Mononuclear cell (primary cell): ENCODE data around the gene SSR1. TPM values are rescaled to one million over a fixed set of nuclear protein-coding genes. Genes with fewer than 3 reads are reported as not detected.

ENCODE experiments used
- H3K27me3 ChIP-seq: 2 replicates; pipeline ENCODE4 v1.6.0; 2011; ENCODE audit warnings: low read length, control low read depth; ENCODE audit not compliant: insufficient read depth
- H3K4me1 ChIP-seq: 2 replicates; pipeline ENCODE4 v1.5.1; 2011; ENCODE audit warnings: mild to moderate bottlenecking, low read length, control low read depth; ENCODE audit not compliant: insufficient read depth
- H3K4me3 ChIP-seq: 2 replicates; pipeline ENCODE4 v1.5.1; 2011; ENCODE audit warnings: mild to moderate bottlenecking, low read length, moderate library complexity
- H3K9me3 ChIP-seq: 2 replicates; pipeline ENCODE4 v1.5.1; 2011; ENCODE audit warnings: low read depth, mild to moderate bottlenecking, control low read depth, low read length
- total RNA-seq: library from RNA; depleted of rRNA; stranded (reverse); fragments of >200 nt; gene quantifications from one replicate; pipeline ENCODE4 v1.2.3, GENCODE V29; 2012

SSR1 gene
- total RNA-seq, 1 donor: 74.5 TPM

GRCh38 chr6:7234547-7234946, 78.5 kb downstream of the SSR1 start:
- Histone ChIP-seq H3K9me3 (no peaks in the 10 kb centered on the region), H3K27me3 (no peaks in the 10 kb centered on the region), H3K4me1 (peaks cover 12% of the 10 kb centered on the region), H3K4me3 (no peak overlapping the region)

- H3K9me3 ChIP-seq: no peaks in the 10 kb centered on the region
- peaks cover 8% of the 10 kb centered on the region for H3K4me1 ChIP-seq
- no peaks in the 10 kb centered on the region for H3K27me3 ChIP-seq
- no peak overlapping the region for H3K4me3 ChIP-seq
These were observed 80.6 kb downstream of the SSR1 start for GRCh38 chr6:7232351-7232750.

GRCh38 chr6:7230956-7231713, 81.9 kb downstream of the SSR1 start:
- Histone ChIP-seq H3K4me1 (peaks cover 6% of the 10 kb centered on the region), H3K9me3 (no peaks in the 10 kb centered on the region), H3K27me3 (no peaks in the 10 kb centered on the region), H3K4me3 (no peak overlapping the region)

GRCh38 chr6:7230327-7230691, 82.7 kb downstream of the SSR1 start:
- no peak overlapping the region for H3K4me3 ChIP-seq
- no peaks in the 10 kb centered on the region for H3K27me3 ChIP-seq
- H3K9me3 ChIP-seq: no peaks in the 10 kb centered on the region

GRCh38 chr6:7229376-7230326, 83.3 kb downstream of the SSR1 start:
- no peak overlapping the region for H3K4me3 ChIP-seq

More at GRCh38 chr6:7230327-7230691, 82.7 kb downstream of the SSR1 start:
- no peaks in the 10 kb centered on the region for H3K4me1 ChIP-seq

GRCh38 chr6:7228662-7229375, 84.2 kb downstream of the SSR1 start:
- Histone ChIP-seq H3K4me3 (no peak overlapping the region), H3K27me3 (no peaks in the 10 kb centered on the region), H3K9me3 (no peaks in the 10 kb centered on the region), H3K4me1 (peaks cover 11% of the 10 kb centered on the region)

More at GRCh38 chr6:7229376-7230326, 83.3 kb downstream of the SSR1 start:
- Histone ChIP-seq H3K9me3 (no peaks in the 10 kb centered on the region), H3K27me3 (no peaks in the 10 kb centered on the region), H3K4me1 (peaks cover 6% of the 10 kb centered on the region)

- Histone ChIP-seq H3K4me1 (peaks cover 24% of the 10 kb centered on the region), H3K27me3 (no peaks in the 10 kb centered on the region)
These were observed 88.3 kb downstream of the SSR1 start for GRCh38 chr6:7224731-7225130.

GRCh38 chr6:7222197-7222596, 90.8 kb downstream of the SSR1 start:
- no peaks in the 10 kb centered on the region for H3K27me3 ChIP-seq
- H3K4me1 ChIP-seq: peaks cover 48% of the 10 kb centered on the region
- no peaks in the 10 kb centered on the region for H3K9me3 ChIP-seq
- H3K4me3 ChIP-seq: no peak overlapping the region

More at GRCh38 chr6:7224731-7225130, 88.3 kb downstream of the SSR1 start:
- no peak overlapping the region for H3K4me3 ChIP-seq
- no peaks in the 10 kb centered on the region for H3K9me3 ChIP-seq

GRCh38 chr6:7219310-7219709, 93.7 kb downstream of the SSR1 start:
- Histone ChIP-seq H3K4me3 (no peak overlapping the region), H3K4me1 (peaks cover 40% of the 10 kb centered on the region)

GRCh38 chr6:7218406-7218988, 94.5 kb downstream of the SSR1 start:
- H3K4me3 ChIP-seq: no peak overlapping the region
- no peaks in the 10 kb centered on the region for H3K27me3 ChIP-seq
- H3K9me3 ChIP-seq: no peaks in the 10 kb centered on the region
- H3K4me1 ChIP-seq: peaks cover 37% of the 10 kb centered on the region

More at GRCh38 chr6:7219310-7219709, 93.7 kb downstream of the SSR1 start:
- H3K9me3 ChIP-seq: no peaks in the 10 kb centered on the region
- H3K27me3 ChIP-seq: no peaks in the 10 kb centered on the region

Other genes with a start within 250 kb of the SSR1 start
- gene RREB1, start 205.2 kb downstream of the SSR1 start, total RNA-seq: 47.5 TPM
- 0.94 TPM for gene CAGE1, start 76.5 kb upstream of the SSR1 start, total RNA-seq
- gene RIOK1, start 76.6 kb upstream of the SSR1 start, total RNA-seq: 29.4 TPM
- 0.94 TPM for gene DSP, start 228.5 kb upstream of the SSR1 start, total RNA-seq